HG03460 (cell line): Measurements from ENCODE around the gene FHOD1.

ENCODE experiments used
- ATAC-seq: cut with Tn5 transposase; IDR thresholded peaks from one replicate; pipeline ENCODE4 v1.9.1; 2021; ENCODE audit not compliant: unreplicated experiment

FHOD1 gene

GRCh38 chr16:67236563-67237395, 10.5 kb downstream of the FHOD1 start:
- ATAC-seq: no peak

- no peak for ATAC-seq
These were observed 11.3 kb downstream of the FHOD1 start for GRCh38 chr16:67235816-67236562.

- no peak for ATAC-seq
These were observed 13.1 kb downstream of the FHOD1 start for GRCh38 chr16:67234180-67234597.

DNA sequence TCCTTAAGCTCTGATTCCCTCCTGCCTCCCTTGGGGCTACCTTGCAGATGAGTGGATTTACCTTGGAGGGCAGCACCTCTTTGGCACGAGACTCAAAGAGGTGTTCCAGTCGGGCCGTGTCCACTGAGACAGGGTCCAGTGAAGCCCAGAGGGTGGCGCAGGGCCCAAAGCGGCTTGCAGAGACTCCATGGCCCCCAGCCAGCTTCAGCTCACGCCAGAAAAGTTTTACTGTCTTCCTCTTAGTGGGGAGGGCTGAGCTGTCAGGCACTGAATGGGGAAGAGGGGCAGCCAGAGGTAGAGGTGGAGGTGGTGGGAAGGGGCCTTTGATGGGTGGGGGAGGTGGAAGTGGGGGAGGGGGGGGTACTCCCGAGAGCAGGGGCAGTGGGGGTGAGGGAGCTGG, 13.7 kb downstream of the FHOD1 start:
- ATAC-seq: no peak

DNA sequence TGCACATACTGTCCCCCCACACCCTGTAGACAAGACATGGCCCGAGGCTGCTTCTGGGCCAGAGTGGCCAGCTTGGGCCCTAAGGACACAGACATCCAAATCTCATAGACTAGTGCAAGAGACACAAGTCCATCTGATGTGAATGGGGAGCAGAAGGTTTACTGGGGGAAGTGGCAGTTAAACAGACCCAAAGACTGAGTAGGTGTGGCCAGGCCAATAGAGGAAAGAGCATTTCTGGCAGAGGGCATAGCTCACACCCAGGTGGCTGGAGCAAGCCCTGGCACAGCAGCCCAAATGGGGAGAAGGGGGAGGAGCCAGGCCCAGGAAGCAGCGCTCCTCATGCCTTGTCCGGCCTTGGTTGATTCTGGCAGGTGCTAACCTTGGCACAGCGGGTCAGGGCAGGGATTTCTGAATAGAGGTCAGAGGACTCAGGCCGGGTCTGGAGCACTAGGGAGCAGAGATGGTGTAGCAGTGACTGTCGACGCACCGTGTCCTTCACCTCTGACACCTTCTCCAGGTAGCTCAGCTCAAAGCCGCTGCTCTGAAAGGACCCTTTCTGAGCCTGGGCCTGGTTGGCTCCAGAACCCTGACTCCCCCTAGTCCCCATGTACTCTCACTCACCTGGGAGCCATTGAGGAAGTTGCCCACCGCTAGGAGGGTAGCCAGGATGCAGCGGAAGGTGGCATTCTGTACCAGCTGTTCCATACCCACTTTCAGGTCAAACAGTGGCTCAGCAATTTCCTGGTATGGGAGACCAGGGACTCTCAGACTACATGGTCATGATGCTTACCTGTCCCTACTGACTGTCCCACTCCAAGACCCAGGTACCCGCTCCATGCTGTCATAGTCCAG, 16.2 kb downstream of the FHOD1 start:
- ATAC-seq: no peak

DNA sequence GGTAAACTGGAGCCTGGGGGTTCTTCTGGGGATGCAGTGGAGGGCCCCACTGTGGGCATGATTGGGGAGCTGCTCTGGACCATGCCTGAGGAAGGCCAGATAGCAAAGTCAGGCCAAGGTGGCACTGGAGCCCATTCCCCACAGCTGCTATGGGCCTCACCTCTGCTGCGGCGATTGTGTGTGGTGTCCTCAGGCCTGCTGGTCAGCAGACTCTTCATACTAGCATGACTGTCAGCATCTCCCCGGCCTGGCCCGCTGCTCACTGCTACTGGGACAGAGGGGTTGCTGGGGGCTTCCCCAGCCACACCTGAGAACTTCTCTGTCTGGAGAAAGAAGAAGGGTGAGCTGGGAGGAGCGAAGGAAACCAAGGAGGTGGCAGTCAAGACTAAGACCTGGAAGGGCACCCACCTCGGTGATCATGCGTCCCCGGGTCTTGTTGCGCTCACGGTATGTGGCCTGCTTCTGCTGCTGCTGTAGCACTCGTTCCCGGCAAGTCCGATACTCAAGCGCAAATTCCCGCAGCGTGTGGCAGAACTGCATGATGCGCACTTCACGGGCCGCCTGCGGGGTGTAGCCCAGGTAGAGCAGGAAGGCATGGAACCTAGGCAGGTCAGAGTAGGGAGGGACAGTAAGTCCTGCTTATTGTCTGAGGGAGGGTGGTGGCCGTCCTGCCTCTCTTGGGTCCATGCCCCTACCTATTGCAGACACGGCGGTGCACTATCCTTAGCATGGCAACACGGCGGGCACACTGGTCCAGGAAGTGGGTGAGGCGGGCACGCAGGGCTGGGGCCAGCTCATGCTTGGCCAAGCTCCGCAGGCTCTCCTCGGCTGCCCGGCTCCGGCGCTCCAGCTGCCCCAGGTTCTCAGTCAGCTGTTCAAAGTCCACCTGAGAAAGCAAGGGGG, 17.1 kb downstream of the FHOD1 start:
- no peak for ATAC-seq

DNA sequence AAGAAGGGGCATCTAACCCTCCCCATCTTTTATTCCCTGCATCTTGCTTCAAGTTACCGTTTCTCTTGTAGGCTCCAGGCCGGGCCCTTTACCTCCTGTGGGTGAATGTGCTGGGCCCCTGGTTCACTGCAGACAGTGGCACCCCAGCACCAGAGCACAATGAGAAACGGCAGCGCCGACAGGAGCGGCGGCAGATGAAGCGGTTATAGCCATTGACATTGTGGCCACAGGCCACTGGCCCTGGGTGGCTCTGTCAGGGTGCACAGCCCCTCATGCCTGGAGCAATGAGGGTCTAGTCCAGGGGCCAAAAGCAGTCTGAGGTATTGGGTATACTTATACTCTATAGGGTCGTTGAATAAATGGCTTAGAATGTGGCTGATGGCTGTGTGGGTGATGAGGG, 18.4 kb downstream of the FHOD1 start:
- no peak for ATAC-seq

- ATAC-seq: no peak
These were observed 19.1 kb downstream of the FHOD1 start for GRCh38 chr16:67228034-67228785.

DNA sequence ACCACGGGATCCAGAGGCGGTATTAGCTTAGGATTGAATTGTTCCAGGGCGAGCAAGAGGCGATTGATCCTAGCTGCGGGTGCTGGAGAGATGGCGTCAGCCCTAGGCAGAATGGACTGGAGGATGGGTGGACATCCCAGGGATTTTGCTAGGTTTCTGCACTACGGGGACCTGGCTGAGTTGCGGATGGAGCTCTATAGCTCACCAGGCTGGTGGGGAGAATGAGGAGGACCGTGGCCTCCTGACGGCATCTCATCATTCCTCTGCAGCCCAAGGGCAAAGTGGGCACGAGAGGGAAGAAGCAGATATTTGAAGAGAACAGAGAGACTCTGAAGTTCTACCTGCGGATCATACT, 19.7 kb downstream of the FHOD1 start:
- ATAC-seq: no peak

GRCh38 chr16:67226804-67227566, 20.3 kb downstream of the FHOD1 start, which contains the start of gene TMEM208:
Gene TMEM208 (plus strand): TSS chr16:67227130. CDS start chr16:67227219, 89 bp downstream.
- ATAC-seq: peak; percentile 93

- ATAC-seq: no peak
These were observed 20.9 kb downstream of the FHOD1 start for GRCh38 chr16:67226295-67226803.

- no peak for ATAC-seq
These were observed 23.3 kb downstream of the FHOD1 start for GRCh38 chr16:67223992-67224391.

DNA sequence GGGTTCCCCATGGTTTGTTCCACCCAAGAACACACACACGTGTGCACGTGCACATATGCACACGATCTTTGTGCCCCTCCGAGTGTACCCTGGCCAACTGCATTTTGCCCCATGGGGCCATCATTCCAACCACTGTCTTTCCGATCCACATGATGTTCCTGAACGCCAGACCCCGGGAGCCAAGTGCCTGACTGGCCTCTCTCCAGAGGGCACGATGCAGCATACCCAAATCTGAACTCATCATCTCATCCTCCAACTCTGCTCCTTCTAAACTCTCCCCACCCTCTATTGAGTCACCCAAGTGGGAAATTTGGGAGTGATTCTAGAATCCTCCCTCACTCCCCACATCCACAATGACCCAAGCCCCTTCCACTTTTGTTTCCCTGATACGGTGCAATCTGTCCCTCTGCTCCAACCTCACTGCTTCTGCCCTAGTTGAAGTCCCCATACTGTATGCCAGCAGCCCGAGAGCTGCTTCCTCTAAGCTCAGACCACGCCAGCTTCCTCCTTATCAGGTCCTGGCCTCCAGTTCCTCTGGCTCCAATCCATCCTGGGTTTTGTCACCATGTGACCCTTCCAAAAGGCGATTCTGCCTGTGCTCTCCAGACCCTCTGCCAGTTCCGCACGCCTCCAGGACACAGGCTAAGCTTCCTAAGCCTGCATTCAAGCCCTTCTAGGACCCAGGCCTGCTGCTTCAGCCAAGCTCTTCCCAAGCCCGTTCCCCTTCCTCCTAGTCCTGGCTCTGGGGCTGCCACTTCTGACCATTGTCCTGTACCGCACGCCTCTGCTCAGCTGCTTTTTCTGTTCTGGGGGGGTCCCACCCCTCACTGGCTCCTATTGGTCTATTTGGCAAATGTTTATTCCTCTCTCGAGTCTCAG, 30.4 kb downstream of the FHOD1 start:
- no peak for ATAC-seq

GRCh38 chr16:67215706-67216105, 31.6 kb downstream of the FHOD1 start:
- ATAC-seq: no peak

DNA sequence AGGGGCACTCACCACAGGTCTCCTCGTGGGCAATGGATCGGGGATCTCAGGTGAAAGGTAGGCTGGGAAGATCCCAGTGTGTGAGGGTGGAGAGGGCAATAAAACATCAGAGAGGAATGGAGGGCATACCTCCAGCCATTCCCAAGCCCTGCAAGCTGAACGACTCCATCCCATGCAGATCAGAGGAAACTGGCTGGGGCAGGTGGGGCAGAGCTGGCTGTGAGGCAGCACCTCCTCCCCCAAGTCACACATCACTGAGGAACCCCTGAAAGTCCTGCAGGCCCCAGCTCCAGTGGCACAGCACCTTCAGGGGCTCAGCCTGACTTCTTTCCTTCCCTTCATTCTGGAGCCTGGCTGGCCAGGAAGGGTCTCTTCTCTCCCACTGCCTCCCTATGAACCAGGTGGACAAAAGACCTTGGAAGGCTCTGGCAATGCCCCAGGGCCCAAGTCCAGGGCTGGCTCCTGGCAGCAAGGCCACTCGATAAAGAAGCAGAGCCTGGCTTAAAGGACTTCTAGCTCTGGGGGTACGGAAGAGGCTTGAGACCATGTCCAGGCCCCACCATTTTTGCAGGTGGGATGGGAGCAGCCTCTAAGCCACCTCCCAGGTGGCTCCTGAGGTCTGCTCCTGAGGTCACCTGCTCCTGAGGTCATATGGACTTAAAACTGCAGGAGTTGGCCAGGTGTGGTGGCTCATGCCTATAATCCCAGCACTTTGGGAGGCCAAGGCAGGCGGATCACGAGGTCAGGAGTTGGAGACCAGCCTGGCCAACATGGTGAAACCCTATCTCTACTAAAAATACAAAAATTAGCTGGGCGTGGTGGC, 33.9 kb downstream of the FHOD1 start:
- ATAC-seq: no peak

GRCh38 chr16:67212766-67213165, 34.5 kb downstream of the FHOD1 start:
- ATAC-seq: no peak

GRCh38 chr16:67211674-67212073, 35.6 kb downstream of the FHOD1 start:
- ATAC-seq: no peak
